ENCODE data around the gene TCF12. TPM values are rescaled to one million over a fixed set of nuclear protein-coding genes. Genes with fewer than 3 reads are reported as not detected.

TCF12 gene
- total RNA-seq, 1 donor from 2014 or later, result 144 TPM

DNA sequence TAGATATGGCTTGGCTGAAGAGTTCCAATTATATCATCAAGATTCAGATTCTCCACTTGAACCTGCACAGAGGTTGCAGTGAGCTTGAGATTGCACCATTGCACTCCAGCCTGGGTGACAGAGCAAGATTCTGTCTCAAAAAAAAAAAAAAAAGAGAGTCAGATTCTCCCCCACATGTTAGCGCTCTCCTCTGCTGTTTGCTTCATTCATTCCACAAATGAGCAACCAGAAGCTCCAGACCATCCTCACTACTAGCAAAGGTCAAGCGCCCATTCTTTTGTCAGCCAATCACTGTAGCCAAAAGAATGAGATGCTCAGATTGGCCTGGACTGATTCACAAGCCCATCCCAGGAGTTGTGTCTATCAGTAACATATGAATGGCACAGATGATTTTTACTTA lies 28.4 kb upstream of the TCF12 start:
- Histone ChIP-seq H3K27ac (no peak overlapping the region), H3K4me1 (peaks cover 3 to 20% of the 10 kb centered on the region in 2 donors), H3K9me3 (no peaks in the 10 kb centered on the region), H3K27me3 (no peaks in the 10 kb centered on the region), H3K36me3 (no peaks in the 10 kb centered on the region), H3K4me3 (no peak overlapping the region)
- TF ChIP-seq, protein P1, sequence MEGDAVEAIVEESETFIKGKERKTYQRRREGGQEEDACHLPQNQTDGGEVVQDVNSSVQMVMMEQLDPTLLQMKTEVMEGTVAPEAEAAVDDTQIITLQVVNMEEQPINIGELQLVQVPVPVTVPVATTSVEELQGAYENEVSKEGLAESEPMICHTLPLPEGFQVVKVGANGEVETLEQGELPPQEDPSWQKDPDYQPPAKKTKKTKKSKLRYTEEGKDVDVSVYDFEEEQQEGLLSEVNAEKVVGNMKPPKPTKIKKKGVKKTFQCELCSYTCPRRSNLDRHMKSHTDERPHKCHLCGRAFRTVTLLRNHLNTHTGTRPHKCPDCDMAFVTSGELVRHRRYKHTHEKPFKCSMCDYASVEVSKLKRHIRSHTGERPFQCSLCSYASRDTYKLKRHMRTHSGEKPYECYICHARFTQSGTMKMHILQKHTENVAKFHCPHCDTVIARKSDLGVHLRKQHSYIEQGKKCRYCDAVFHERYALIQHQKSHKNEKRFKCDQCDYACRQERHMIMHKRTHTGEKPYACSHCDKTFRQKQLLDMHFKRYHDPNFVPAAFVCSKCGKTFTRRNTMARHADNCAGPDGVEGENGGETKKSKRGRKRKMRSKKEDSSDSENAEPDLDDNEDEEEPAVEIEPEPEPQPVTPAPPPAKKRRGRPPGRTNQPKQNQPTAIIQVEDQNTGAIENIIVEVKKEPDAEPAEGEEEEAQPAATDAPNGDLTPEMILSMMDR (IDR thresholded peaks at IDR 0.05), result no peak
- intact Hi-C loops (cut with DNase I), result no loop called here
- DNase-seq (ENCODE audit: low spot score in 2 of 2), result no peak

DNA sequence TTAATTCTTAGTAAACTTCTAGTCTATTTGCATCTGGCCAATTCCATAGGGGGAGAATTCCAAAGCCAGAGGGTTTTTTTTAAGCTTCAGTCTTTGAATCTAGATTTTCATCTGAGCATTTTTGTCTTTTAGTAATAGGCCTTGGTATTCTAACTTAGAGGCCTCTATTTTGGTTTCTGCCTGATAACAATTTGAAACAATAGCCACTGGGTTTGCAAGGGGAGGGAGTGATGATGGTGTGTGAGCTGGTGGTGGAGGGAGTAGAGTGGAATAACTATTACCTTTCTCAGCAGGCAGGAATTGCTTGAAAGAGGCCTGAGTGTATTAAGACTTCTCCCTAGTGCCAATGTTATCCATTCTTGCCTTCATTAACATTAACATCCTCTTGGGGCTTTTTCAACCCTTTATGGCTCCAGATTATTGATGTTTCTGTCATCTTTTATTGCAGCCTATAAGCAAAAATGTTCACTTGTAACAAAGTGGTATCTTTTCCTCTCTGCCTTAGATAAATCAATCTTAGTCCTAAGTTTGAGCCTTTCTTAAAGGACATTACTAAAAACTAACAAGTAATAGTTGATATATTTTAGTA lies 26.5 kb upstream of the TCF12 start:
- H3K4me1 ChIP-seq, result peaks cover 0 to 12% of the 10 kb centered on the region in 2 donors
- intact Hi-C loops (cut with DNase I), result no loop called here
- no peak for DNase-seq (ENCODE audit: low spot score in 2 of 2)
- H3K27ac ChIP-seq, result no peak overlapping the region
- TF ChIP-seq, protein P1 (IDR thresholded peaks at IDR 0.05), result no peak
- H3K9me3 ChIP-seq, result no peaks in the 10 kb centered on the region
- H3K4me3 ChIP-seq, result no peak overlapping the region
- H3K27me3 ChIP-seq, result no peaks in the 10 kb centered on the region
- H3K36me3 ChIP-seq, result no peaks in the 10 kb centered on the region

DNA sequence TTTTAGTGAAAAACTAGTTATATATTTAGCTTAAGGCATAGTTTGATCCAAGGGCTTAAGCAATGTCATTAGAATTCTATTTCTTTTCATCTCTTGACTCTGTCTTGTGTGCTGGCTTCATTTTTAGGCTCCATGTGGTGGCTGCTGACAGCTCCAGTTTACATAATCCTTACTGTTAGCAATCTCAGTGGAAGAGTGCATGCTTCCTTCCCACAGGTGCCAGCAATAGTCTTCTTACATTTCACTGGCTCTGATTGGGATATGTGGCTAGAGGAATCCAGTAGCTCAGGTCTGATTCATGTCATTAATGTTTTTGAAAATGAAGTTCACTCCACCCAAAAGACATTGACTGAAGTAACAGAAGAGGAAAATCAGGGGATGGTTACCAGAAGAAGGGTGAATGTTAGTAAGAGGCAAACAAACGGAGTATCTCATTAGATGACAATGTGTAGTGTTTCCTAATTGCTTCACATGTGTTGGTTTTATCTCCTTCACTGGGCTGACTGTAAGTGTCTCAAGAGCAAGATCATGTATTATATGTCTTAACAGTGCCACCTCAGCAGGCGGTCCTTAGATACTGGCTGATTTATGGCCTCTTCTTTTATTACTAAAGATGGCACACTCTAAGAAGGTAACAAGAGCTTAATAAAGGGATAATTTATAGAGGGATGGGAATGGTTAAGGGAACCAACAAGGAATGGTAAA lies 25.6 kb upstream of the TCF12 start:
- H3K4me3 ChIP-seq, result no peak overlapping the region
- intact Hi-C loops (cut with DNase I), result no loop called here
- no peak for DNase-seq (ENCODE audit: low spot score in 2 of 2)
- TF ChIP-seq, protein P1 (IDR thresholded peaks at IDR 0.05), result no peak
- H3K27ac ChIP-seq, result no peak overlapping the region
- H3K27me3 ChIP-seq, result no peaks in the 10 kb centered on the region
- H3K4me1 ChIP-seq, result peaks cover 0 to 10% of the 10 kb centered on the region in 2 donors
- H3K36me3 ChIP-seq, result no peaks in the 10 kb centered on the region
- H3K9me3 ChIP-seq, result no peaks in the 10 kb centered on the region

DNA sequence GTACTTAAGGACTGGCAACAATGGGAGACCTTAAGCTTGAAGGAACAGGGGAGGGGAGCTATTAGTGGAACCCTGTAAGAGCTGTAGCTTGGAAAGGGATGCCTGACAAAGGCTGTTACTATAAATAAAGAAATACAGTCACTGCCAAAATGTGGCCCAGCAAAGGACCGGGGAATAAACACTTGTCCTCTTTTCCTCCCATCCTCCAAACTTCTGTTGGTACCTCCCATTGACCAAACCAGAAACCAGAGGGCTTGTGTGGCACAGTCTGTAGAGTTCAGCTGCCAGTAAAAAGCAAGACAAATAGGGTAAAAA lies 25.1 kb upstream of the TCF12 start:
- Histone ChIP-seq H3K9me3 (no peaks in the 10 kb centered on the region), H3K4me3 (no peak overlapping the region), H3K36me3 (no peaks in the 10 kb centered on the region), H3K27me3 (no peaks in the 10 kb centered on the region), H3K4me1 (peaks cover 0 to 5% of the 10 kb centered on the region in 2 donors), H3K27ac (no peak overlapping the region)
- DNase-seq (ENCODE audit: low spot score in 2 of 2), result no peak
- intact Hi-C loops (cut with DNase I), result no loop called here
- TF ChIP-seq, protein P1 (IDR thresholded peaks at IDR 0.05), result no peak

DNA sequence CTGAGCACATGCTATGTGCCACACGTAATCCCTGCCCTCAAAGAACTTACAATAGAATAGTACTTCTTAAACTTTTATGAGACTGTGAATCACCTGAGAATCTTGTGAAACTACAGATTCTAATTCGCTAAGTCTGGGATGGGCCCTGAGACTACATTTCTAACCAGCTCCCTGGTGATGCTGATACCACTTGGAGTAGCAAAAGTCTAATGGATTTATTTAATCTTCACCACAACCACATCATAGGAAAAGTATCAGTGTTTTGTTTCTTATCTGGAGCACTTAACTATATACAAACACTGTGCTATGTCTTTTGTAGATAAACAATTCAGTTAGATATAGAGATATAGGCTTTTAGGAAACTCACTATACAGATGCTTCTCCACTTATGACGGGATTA lies 23.8 kb upstream of the TCF12 start:
- TF ChIP-seq, protein P1 (IDR thresholded peaks at IDR 0.05), result no peak
- intact Hi-C loops (cut with DNase I), result no loop called here
- no peak overlapping the region for H3K4me3 ChIP-seq
- H3K36me3 ChIP-seq, result no peaks in the 10 kb centered on the region
- H3K4me1 ChIP-seq, result no peaks in the 10 kb centered on the region
- no peak overlapping the region for H3K27ac ChIP-seq
- H3K9me3 ChIP-seq, result no peaks in the 10 kb centered on the region
- no peaks in the 10 kb centered on the region for H3K27me3 ChIP-seq
- DNase-seq (ENCODE audit: low spot score in 2 of 2), result no peak
